Cerebellar nuclear complex (tissue), 1 donor: ENCODE data around the gene HOXD9.

Source experiments
- DNase-seq, 2 experiments: peaks; one replicate each; lab custom pipeline; 2025; lab: John Stamatoyannopoulos, UW

HOXD9 gene

DNA sequence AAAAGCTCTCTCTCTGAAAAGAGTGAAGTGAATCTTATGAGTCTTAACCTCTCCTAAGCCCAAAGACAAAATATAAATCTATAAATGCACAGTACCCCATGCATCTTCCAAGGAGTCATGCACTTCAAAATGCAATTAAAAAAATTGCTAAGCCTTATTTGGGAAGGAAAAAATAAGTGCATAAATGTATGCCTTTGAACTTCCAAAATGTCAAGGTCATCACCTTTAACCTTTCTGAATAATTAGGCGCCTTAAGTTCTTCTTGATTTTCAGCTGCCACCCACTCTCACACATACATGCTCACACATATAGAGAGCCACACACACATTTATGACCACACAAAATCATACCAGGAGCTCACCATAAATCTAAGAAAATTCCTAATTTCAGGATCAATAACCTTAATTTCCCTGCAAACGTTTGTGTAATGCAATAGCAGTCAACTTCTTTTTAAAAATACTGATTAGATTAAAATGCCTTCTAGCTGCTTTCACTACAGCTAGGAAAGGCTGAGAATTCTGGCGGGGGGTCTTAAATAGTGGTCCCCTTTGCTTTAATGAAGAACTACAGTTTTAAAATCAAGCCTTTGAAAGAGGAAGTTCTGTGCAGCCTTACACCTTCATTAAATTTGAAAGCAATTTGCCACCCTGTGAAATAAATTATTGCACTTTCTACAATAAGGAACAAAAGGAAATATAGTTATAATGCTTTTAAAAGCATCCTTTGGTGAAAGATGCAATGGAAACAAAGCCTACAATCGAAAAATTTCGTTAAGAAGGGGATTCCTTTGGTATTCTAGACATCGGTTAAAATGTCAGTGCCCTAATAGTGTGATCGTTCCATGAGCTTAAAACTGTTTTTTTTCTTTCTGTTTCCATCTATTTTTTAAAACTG, 11.9 kb upstream of the HOXD9 start:
- no peak for DNase-seq

GRCh38 chr2:176111309-176111663, 11.2 kb upstream of the HOXD9 start:
- no peak for DNase-seq

DNA sequence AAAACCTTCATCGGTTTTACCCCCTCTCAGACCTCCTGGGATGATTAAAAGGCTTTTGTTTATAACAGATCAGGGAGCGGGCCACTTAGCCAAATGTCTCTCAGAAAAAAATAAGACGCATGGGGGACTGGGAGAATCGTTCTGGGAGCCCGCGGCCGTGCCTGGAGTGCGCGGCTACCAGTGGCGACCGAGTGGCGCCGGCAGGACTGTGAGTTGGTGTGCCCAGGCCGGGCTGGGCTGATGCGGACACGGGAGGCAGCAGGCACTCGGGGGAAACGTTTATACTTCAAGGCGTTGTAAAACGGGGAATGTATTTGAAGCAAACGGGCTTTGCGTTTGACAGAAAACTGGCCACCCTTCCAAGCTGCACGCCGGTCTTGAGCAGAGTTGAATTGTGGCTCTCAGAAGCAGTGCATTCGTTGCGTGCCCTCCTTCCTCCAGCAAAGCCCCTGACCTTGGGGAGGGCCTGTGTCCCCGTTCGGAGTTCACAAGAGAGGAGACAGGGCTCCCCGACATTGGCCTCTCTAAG, 10.6 kb upstream of the HOXD9 start:
- no peak for DNase-seq

DNA sequence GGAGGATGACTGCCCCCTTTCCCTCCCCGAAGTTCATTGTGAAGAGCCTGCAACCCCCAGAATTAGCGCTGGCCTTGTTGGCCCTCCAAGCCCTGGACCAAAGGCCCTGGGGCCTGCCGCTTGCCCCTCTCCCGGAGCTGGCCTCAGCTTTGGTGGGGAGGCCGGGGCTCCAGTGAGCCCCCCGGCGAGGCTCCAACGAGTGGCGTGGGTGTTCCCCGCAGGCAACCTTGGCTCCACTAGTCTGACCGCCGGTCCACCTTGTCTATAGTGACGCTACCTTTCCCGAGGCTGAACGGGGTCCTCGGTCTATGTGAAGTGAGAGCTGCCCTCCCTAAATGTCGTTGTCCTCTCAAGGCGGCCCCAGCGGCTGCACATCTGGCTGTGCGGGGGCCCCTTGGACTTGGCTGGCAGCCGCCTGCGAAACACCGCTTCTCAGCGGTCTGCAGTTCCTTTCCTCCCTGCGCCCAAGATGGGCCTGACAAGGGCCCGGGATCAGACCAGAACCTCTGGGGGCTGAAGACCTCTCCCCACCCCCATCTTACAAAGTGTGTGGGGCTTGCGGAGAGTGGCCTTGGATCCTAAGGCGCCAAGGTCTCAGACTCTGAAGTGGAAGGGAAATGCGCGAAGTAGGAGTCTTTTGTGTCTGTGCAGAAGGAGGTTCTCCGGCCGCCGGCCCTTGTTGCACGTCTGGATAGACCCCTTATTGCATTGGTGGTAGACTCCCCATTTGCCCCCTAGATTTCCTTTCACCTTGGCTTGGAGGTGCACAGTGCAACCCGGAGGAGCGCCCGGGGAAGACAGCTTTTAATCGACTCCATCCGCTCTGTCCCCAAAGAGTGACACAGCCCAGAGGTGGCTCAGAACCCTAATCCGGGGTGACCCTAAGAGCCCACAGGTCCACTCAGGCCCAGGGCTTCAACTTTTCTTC, 9.9 kb upstream of the HOXD9 start:
- no peak for DNase-seq

DNA sequence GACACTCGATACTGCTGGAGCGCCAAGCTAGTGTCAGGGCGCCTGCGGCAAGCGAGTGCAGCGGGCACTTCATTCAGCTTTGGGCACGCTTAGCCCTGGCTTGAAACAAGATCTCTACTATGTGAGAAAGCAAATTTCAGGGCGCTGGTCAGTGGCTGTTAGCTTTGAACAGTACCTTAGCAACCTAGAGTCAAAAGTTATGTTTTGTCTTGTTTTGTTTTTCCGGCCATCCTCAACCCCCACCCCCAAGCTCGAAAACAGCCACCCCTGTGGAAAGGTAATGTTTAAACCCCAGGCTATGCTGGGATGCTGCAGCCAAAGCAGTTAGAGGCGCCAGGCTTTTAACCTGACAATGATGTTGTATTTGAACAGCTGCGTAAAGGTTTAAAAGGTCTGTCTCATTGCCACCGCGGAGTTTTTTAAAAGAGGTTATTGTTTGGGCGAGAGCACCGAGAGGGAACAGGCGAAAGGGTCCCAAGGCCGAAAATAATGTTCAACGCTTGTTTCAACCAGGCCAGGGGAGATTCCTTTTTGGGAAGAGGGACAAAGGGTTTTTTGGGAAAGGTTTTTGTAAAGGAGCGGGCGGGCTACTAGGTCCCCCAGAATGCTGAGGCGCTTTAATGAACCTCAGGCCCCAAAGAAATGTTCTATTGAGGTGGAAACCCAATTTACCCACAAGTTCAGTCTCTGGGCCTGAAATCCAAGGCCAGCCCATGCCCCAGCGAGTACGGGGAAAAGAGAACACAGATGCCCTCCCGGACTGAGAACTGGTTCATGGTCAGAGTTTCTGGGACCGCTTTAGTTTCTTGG, 8.2 kb upstream of the HOXD9 start:
- DNase-seq = no peak

DNA sequence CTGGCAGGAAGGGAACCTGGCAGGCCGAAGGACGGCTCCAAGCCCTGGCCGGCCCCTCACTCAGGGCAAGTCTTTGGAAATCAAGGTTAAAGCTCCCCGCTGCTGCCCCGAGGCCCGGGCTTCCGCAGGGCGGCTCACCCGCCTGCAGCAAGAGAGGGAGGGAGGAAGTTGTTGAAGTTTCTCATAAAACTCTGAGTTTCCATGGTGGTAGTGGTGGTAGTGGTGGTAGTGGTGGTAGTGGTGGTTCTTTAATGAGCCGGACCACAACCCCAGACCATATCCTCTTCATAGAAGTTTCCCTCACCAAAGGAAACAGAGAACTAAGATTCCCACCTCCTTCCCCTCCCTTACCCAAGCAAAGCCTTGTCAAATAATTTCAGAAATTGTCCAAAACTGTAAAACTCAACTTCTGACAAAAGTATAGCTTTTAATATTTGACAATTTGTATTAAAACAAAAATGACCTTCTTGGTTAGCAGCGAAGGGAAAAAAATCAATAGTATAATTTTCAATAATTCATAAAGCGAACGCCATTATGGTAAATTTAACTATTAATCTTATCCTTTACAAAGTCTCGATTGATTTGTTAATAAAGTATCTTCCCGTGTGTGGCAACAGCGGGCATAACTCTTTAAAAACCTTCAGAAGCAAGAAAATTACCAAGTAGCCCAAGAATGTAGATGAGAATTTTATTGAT, 7.4 kb upstream of the HOXD9 start:
- no peak for DNase-seq

DNA sequence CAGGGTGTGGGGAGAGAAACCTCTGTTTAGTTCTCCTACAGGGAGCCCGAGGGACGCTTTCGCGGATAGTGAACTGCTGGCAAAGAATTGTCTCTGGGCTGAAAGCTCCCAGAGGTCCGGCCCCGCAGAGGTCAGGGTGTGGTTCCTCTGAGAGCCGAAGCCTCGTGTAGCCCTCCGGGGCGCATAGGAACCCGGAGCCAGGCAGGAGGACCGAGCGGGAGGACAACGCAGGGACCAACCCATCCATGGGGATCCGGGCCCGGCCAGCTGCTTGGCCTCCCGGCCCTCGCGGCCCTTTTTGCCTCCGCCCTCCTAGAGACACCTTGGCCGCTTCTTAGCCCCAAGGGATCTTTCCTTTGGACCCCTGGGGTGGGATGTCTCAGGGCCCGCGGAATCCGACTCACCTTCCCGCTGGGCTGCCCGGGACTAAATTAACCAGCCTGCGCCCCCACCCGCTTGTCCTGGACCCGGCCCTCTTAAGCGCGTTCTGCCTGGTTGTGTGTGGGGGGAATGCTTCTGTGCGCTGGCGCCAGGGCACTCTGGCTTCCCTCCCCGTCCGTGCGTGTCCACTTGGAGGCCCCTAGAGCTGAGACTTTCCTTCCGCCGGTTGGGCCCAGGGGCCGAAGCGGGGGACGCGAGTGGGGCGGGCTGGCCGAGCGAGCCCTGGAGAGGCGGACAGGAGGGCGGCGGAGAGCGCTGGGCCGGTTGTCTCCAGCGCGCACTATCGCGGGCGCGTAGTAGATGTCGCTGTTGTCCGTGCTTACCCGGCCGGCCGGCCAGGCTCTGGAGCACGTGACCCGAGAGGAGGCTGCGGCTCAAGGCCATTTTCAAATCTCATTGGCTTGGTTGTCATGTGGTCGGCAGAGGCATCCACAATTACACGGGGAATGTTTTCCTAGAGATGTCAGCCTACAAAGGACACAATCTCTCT, 6.4 kb upstream of the HOXD9 start, which contains the start of gene HOXD10:
HOXD10 (plus strand) TSS at position 896 of the 931 bp plus-strand sequence. CDS start 56 bp downstream, outside the sequence.
- DNase-seq = no peak

GRCh38 chr2:176117162-176117822, 5.2 kb upstream of the HOXD9 start:
- DNase-seq = no peak

- DNase-seq = no peak
Measured at GRCh38 chr2:176117823-176118371, 4.6 kb upstream of the HOXD9 start.

GRCh38 chr2:176118601-176119339, 3.7 kb upstream of the HOXD9 start:
- DNase-seq = no peak

GRCh38 chr2:176120364-176121189, 1.9 kb upstream of the HOXD9 start:
- no peak for DNase-seq

- DNase-seq = no peak
Measured at GRCh38 chr2:176121190-176122051, 1.1 kb upstream of the HOXD9 start.

- no peak for DNase-seq
Measured at GRCh38 chr2:176122052-176122682, 352 bp upstream of the HOXD9 start.

- no peak for DNase-seq
Measured at GRCh38 chr2:176123411-176124109, 1.0 kb downstream of the HOXD9 start.
